ENCODE results near the gene CHKB.

The CHKB gene

GRCh38 chr22:50584106-50585096, 1.8 kb upstream of the CHKB start:
- peaks cover 18% of the 10 kb centered on the region for H3K36me3 ChIP-seq
- H3K4me1 ChIP-seq (ENCODE audit: control insufficient read depth in 1 of 2, insufficient read depth in 1 of 2, low read depth in 1 of 2, low read length in 1 of 2), result peaks cover 19% of the 10 kb centered on the region in 2 experiments
- no peak overlapping the region for H3K4me3 ChIP-seq (ENCODE audit: low read depth in 1 of 2, low read length in 1 of 2)
- H3K27ac ChIP-seq, result no peak overlapping the region
- TF ChIP-seq CTCF (IDR thresholded peaks at IDR 0.05), result no peak
- H3K27me3 ChIP-seq, result no peaks in the 10 kb centered on the region
- no peaks in the 10 kb centered on the region for H3K9me3 ChIP-seq

GRCh38 chr22:50583294-50583861, 729 bp upstream of the CHKB start:
- no peak for TF ChIP-seq CTCF (IDR thresholded peaks at IDR 0.05)
- H3K27me3 ChIP-seq, result peaks cover 4% of the 10 kb centered on the region
- peaks cover 19% of the 10 kb centered on the region in 2 experiments for H3K4me1 ChIP-seq (ENCODE audit: control insufficient read depth in 1 of 2, insufficient read depth in 1 of 2, low read depth in 1 of 2, low read length in 1 of 2)
- peak overlapping the region; percentile 94 to 99 for H3K4me3 ChIP-seq (ENCODE audit: low read depth in 1 of 2, low read length in 1 of 2)
- peaks cover 28% of the 10 kb centered on the region for H3K36me3 ChIP-seq
- H3K9me3 ChIP-seq, result no peaks in the 10 kb centered on the region
- peak overlapping the region; percentile 98 for H3K27ac ChIP-seq

GRCh38 chr22:50581950-50582492, 628 bp downstream of the CHKB start:
- no peak for TF ChIP-seq CTCF (IDR thresholded peaks at IDR 0.05)
- peaks cover 29% of the 10 kb centered on the region for H3K36me3 ChIP-seq
- H3K9me3 ChIP-seq, result no peaks in the 10 kb centered on the region
- peaks cover 18% of the 10 kb centered on the region for H3K27me3 ChIP-seq
- H3K4me1 ChIP-seq (ENCODE audit: control insufficient read depth in 1 of 2, insufficient read depth in 1 of 2, low read depth in 1 of 2, low read length in 1 of 2), result peaks cover 19% of the 10 kb centered on the region in 2 experiments
- H3K4me3 ChIP-seq (ENCODE audit: low read depth in 1 of 2, low read length in 1 of 2), result peak overlapping the region; percentile 94 to 99
- peak overlapping the region; percentile 98 for H3K27ac ChIP-seq

- H3K4me1 ChIP-seq (ENCODE audit: control insufficient read depth in 1 of 2, insufficient read depth in 1 of 2, low read depth in 1 of 2, low read length in 1 of 2), result peaks cover 19% of the 10 kb centered on the region in 2 experiments
- TF ChIP-seq CTCF (IDR thresholded peaks at IDR 0.05), result no peak
- peak overlapping the region; percentile 94 to 99 for H3K4me3 ChIP-seq (ENCODE audit: low read depth in 1 of 2, low read length in 1 of 2)
- H3K27ac ChIP-seq, result peak overlapping the region; percentile 98
- peaks cover 36% of the 10 kb centered on the region for H3K36me3 ChIP-seq
- H3K27me3 ChIP-seq, result peaks cover 18% of the 10 kb centered on the region
- H3K9me3 ChIP-seq, result no peaks in the 10 kb centered on the region
Measured at GRCh38 chr22:50581031-50581949, 1.4 kb downstream of the CHKB start.

GRCh38 chr22:50579752-50580151, 2.9 kb downstream of the CHKB start:
- Histone ChIP-seq H3K4me3 (ENCODE audit: low read depth in 1 of 2, low read length in 1 of 2) (no peak overlapping the region), H3K27ac (no peak overlapping the region), H3K9me3 (no peaks in the 10 kb centered on the region), H3K27me3 (peaks cover 18% of the 10 kb centered on the region), H3K4me1 (ENCODE audit: control insufficient read depth in 1 of 2, insufficient read depth in 1 of 2, low read depth in 1 of 2, low read length in 1 of 2) (peaks cover 19% of the 10 kb centered on the region in 2 experiments), H3K36me3 (peaks cover 47% of the 10 kb centered on the region)
- TF ChIP-seq CTCF (IDR thresholded peaks at IDR 0.05), result no peak

All from neutrophil (primary cell).